ENCODE data around the gene PTK7.

Gene PTK7

DNA sequence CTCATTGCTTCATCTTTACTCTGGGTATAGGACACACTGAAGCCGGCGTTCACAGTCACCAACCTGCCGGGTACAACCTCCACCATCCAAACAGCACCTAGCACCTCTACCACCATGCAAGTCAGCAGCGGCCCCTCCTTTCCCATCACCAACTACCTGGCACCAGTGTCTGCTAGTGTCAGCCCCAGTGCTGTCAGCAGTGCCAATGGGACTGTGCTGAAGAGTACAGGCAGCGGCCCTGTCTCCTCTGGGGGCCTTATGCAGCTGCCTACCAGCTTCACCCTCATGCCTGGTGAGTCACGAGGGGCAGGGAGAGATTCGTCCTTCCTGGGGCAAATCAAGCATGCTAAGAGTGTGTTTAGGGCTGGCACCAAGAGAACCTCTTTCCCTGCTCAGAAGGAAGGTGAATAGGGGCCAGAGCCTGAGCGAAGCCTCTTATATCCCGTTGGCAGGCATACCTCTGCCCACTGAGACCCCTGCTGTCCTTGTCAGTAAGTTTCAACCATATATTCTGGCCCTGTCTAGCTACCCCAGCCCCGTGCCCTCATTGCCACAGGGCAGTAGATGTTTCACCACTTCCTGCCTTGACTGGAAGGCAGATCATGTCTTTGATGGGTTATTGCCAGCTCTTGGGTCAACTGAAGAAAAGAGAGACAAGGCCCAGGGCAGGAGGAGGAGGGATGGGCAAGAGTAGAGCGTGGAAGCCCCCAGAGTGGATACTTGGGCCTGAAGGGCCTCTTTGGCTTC is 99.7 kb downstream of the PTK7 start:
- in situ Hi-C loops (cut with MboI; ENCODE audit: low sequenced_read_pairs, unreplicated experiment), result no loop called here
- TF ChIP-seq, protein P1, sequence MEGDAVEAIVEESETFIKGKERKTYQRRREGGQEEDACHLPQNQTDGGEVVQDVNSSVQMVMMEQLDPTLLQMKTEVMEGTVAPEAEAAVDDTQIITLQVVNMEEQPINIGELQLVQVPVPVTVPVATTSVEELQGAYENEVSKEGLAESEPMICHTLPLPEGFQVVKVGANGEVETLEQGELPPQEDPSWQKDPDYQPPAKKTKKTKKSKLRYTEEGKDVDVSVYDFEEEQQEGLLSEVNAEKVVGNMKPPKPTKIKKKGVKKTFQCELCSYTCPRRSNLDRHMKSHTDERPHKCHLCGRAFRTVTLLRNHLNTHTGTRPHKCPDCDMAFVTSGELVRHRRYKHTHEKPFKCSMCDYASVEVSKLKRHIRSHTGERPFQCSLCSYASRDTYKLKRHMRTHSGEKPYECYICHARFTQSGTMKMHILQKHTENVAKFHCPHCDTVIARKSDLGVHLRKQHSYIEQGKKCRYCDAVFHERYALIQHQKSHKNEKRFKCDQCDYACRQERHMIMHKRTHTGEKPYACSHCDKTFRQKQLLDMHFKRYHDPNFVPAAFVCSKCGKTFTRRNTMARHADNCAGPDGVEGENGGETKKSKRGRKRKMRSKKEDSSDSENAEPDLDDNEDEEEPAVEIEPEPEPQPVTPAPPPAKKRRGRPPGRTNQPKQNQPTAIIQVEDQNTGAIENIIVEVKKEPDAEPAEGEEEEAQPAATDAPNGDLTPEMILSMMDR (IDR thresholded peaks at IDR 0.05; ENCODE audit: borderline replicate concordance, control extremely low read depth, extremely low read depth, insufficient read depth, missing control alignments), result no peak
- no peak for DNase-seq (ENCODE audit: low spot score)

DNA sequence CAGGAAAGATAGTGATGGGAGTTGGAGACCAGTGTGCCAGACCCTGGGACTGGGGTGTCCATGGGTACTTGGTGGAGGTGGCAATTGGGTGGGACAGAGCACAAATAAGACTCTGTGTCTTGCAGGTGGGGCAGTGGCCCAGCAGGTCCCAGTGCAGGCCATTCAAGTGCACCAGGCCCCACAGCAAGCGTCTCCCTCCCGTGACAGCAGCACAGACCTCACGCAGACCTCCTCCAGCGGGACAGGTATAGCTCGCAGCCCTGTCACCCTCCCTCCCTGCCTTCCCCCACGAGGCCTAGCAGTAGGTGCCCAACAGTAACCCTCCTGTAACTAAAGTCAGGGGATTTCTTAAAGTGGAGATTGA is 100.3 kb downstream of the PTK7 start:
- in situ Hi-C loops (cut with MboI; ENCODE audit: low sequenced_read_pairs, unreplicated experiment), result no loop called here
- no peak for DNase-seq (ENCODE audit: low spot score)
- TF ChIP-seq, protein P1 (IDR thresholded peaks at IDR 0.05; ENCODE audit: borderline replicate concordance, control extremely low read depth, extremely low read depth, insufficient read depth, missing control alignments), result no peak

DNA sequence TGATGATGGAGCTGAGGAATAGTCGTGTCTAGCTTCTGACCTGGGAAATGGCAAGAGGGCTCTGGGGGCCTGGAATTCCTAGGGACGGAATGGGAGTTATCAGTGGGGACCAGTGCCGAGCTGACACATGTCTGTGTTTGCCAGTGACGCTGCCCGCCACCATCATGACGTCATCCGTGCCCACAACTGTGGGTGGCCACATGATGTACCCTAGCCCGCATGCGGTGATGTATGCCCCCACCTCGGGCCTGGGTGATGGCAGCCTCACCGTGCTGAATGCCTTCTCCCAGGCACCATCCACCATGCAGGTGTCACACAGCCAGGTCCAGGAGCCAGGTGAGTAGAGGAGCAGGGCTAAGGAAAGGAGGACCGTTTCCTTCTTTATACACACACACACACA is 102.0 kb downstream of the PTK7 start:
- in situ Hi-C loops (cut with MboI; ENCODE audit: low sequenced_read_pairs, unreplicated experiment), result no loop called here
- no peak for DNase-seq (ENCODE audit: low spot score)
- TF ChIP-seq, protein P1 (IDR thresholded peaks at IDR 0.05; ENCODE audit: borderline replicate concordance, control extremely low read depth, extremely low read depth, insufficient read depth, missing control alignments), result no peak

DNA sequence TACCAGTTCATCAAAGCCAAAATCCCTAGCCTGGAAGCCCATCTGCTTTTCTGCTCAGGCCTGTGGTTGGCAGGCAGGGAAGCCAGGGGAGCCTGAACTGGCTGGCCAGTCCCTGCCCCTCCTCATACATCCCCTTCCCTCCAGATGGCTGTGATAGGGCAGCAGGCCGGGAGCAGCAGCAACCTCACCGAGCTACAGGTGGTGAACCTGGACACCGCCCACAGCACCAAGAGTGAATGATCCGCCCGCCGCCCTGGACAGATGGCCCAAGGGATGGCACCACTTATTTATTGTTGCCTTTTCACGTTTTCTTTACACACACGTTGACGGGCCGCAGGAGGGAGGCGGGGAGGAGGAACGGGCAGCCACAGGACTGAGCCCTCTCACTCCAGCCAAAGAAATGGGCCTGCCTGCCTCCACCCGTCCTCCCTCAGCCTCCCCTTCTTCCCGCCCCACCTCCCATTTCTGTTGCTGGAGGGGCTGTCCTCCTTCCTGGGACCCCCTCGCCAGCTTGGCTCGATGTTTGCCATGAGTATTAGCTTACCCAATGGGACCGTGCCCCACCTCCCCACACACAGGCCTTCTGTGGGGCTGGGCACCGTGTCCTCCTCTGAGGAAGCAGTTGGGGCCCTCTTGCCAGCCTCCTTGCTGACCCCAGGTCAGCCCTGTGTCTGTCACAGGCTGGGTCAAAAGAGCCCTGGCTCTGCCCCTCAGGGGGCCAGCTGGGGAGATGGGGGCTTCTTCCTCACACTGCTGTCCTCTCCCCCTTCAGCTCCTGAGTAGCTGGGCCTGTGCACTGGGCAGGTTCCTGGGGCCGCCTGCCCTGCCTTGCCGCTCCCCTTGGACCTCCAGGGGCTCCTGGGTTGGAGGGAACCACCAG is 103.1 kb downstream of the PTK7 start:
- in situ Hi-C loops (cut with MboI; ENCODE audit: low sequenced_read_pairs, unreplicated experiment), result no loop called here
- TF ChIP-seq, protein P1 (IDR thresholded peaks at IDR 0.05; ENCODE audit: borderline replicate concordance, control extremely low read depth, extremely low read depth, insufficient read depth, missing control alignments), result no peak
- DNase-seq (ENCODE audit: low spot score), result no peak

DNA sequence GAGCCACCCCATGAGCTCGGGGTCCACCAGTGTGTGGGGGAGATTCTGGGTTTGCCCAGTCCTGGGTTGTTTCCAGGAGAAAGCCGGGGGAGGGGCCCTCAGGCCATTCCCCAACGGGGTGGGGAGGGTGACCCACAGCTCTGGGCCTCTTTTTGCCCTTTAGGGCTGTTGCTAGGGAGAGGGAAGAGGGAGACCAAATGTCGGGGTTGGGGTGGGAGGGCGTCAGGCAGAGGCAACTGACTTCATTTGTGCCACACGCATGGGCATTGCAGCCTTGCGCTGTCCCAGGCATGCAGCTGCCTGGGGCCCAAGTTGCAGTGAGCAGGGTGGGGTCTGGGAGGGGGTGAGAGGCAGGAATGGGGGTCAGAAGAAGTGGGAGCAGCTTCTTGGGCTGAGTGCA is 103.9 kb downstream of the PTK7 start:
- DNase-seq (ENCODE audit: low spot score), result no peak
- TF ChIP-seq, protein P1 (IDR thresholded peaks at IDR 0.05; ENCODE audit: borderline replicate concordance, control extremely low read depth, extremely low read depth, insufficient read depth, missing control alignments), result no peak
- in situ Hi-C loops (cut with MboI; ENCODE audit: low sequenced_read_pairs, unreplicated experiment), result no loop called here

DNA sequence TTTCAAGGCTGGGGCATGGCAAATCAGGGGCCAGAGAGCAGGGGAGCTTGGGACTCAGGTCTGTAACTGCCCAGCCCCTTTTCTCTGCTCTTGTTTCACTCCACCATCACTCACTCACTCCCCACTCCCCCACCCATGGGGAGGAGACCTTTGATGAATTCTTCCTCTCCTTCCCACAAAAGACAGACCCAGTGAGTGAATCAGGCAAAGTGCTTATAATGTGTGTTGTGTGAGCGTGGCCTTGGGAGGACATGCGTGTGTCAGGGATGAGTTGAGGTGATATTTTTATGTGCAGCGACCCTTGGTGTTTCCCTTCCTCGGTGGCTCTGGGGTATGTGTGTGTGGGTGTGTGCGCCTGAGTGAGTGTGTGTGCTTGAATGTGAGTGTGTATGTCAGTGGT is 104.9 kb downstream of the PTK7 start:
- TF ChIP-seq, protein P1 (IDR thresholded peaks at IDR 0.05; ENCODE audit: borderline replicate concordance, control extremely low read depth, extremely low read depth, insufficient read depth, missing control alignments), result no peak
- DNase-seq (ENCODE audit: low spot score), result no peak
- in situ Hi-C loops (cut with MboI; ENCODE audit: low sequenced_read_pairs, unreplicated experiment), result no loop called here
